Retinal pigment epithelial cell (primary cell): ENCODE results near the gene CPED1.
"Not testable (repeated sequence)": the region's sequence is repeated elsewhere in the genome, so short reads cannot be mapped to it uniquely, and the experiment has no call there.

Experiments used
- DNase-seq: peaks from one replicate; pipeline ENCODE4 v3.0.0-alpha.2; 2010; ENCODE audit warnings: low read depth
- H3K4me3 ChIP-seq: 2 replicates; pipeline ENCODE4 v1.5.1; 2011; ENCODE audit warnings: mild to moderate bottlenecking, low read length, control low read depth, moderate library complexity
- CTCF ChIP-seq: conservative IDR thresholded peaks from 2 replicates; pipeline ENCODE4 v1.5.1; 2011; ENCODE audit warnings: low read depth, low read length, control low read depth, inconsistent platforms

The CPED1 gene

DNA sequence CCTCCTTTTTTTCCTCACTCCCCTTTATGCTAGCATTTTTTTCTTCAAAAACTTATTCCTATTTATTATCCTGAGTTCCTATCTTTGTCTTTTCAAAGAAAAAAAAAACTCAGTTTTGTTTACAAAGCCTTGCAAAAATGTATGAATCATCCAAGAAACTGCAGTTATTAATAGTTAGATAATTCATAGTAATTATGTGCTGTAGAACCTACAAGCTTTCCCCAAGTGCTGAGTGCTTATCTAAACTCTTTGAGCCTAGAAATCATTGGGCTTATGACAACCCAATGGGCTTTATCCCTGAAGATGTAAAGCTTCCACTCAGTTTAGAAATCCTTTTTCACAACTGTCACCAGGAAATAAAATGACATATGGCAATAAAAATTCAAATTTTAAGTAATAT, 194.4 kb downstream of the CPED1 start:
- no peak for DNase-seq

DNA sequence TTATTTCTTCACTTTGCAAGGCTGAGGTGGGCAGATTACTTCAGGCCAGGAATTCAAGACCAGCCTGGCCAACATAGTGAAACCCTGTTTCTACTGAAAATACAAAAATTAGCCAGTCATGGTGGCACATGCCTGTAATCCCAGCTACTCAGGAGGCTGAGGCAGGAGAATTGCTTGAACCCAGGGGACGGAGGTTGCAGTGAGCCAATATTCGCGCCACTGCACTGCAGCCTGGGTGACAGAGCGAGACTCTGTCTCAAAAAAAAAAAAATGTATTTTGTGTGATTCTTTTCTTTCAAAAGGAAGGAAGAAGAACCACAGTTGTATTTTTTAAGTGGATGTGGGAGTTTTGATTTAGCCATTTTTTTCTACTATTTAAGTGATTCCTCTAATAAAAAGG, 195.4 kb downstream of the CPED1 start:
- H3K4me3 ChIP-seq, DNase-seq: not testable (repeated sequence)

More for the DNA sequence above, 194.4 kb downstream of the CPED1 start:
- no peak overlapping the region for H3K4me3 ChIP-seq
- no peak for TF ChIP-seq CTCF

GRCh38 chr7:121186746-121187145, 198.2 kb downstream of the CPED1 start:
- H3K4me3 ChIP-seq, result no peak overlapping the region
- no peak for DNase-seq
- TF ChIP-seq CTCF, result no peak

DNA sequence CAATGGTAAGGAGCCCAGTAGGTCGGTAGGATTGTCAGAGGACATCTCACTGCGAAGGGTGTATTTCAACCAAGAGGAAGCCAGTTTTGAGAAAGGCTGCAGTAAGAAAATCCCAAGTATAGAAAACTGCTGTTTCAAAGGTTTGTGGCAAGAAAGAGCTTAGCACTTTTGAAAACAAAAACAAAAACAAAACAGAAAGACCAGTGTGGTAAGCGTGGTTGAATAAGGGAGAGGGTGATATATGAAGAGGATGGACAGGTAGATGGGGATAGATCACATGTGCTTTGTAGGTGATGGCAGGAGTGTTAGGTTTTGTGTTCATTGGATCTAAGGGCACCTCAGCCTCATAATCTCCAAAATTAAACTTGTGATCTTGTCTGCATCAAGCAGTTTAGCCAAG, 198.7 kb downstream of the CPED1 start:
- no peak for TF ChIP-seq CTCF
- DNase-seq, result no peak
- no peak overlapping the region for H3K4me3 ChIP-seq

- H3K4me3 ChIP-seq, result no peak overlapping the region
- no peak for TF ChIP-seq CTCF
- no peak for DNase-seq
Observed at GRCh38 chr7:121187676-121188075, 199.2 kb downstream of the CPED1 start.

DNA sequence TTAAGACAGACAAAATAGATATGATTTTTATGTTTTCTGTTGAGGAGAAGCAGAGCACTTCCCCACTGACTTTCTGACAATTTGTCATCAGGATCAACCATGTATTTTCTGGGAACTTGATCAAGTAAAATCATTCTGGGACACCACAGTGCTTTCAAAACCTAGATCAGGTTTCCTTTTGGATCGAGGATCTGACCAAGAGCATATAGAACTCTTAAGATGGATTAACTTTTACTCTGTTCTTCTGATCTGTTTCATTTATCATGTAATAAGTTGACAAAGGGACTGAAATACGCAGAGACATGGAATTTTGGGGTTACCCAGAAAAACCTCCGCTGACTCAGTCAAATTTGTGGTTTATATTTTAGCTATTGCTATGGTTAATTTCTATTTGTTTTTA, 204.3 kb downstream of the CPED1 start:
- DNase-seq, result no peak
- no peak overlapping the region for H3K4me3 ChIP-seq
- TF ChIP-seq CTCF, result no peak

DNA sequence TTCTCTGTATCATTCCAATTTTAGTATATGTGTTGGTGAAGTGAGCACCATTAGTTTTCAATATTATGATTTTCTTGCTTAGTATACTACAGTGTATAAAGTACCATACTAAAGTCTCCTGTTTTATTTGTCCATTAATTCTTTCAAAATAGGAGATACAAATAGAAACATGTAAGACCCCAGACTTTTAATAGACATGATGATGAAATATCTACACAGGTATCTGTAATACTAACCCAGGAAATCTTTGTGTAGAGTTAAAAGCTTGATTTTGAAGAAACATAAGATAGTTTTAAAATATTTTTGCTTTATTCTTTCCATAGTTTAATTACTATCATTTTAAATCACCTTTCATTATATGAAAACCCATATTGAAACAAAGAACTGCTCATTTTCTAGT, 206.5 kb downstream of the CPED1 start:
- DNase-seq, result no peak
- no peak for TF ChIP-seq CTCF

DNA sequence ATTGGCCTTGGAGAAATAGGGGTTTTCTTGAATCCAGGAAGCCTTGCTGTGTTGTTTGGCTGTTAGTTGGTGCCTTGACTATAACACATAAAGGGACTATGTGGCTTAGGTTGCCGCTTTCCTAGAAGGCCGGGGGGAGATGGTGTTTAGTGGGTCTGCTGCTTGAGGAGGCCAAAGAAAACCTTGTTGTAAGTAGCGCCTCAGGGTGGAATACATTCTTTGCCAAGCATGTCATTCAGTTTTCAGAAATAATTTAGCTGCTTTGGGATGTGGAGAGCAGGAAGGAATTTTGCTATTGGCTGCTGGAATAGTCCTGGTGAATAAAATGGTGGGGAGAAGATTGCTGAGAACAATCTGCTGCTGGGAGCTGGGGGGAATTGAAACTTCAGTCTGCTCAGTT, 207.4 kb downstream of the CPED1 start:
- TF ChIP-seq CTCF, result no peak
- H3K4me3 ChIP-seq, result no peak overlapping the region
- DNase-seq, result no peak

More for the DNA sequence above, 206.5 kb downstream of the CPED1 start:
- H3K4me3 ChIP-seq, result no peak overlapping the region
